HUDEP-2 (cell line): Measurements from ENCODE around the gene CEACAM19.
"Not testable (repeated sequence)": the region's sequence is repeated elsewhere in the genome, so short reads cannot be mapped to it uniquely, and the experiment has no call there.

Experiments
- DNase-seq, 76 experiments: peaks; one replicate each; lab custom pipeline; 2025; ENCODE audit not compliant: unreplicated experiment in 76 of 76; lab: John Stamatoyannopoulos, UW

The CEACAM19 gene

DNA sequence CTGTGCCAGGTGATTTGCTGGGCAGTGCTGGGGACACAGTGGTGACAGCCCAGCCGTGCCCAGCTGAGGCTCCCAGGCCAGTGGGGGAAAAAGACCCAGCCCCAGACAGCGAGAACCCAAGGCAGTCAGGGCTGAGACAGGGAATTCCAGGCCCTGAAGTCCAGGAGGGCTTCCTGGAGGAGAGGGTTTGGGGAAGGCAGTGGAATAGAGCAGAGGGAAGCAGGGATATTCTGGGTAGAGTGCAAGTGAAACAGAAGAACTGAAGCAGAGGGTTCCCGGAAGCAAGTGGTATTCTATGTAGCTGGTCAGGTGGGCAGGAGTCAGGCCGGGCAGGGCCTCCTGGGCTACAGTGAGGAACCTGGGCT is 26.4 kb downstream of the CEACAM19 start:
- no peak for DNase-seq

DNA sequence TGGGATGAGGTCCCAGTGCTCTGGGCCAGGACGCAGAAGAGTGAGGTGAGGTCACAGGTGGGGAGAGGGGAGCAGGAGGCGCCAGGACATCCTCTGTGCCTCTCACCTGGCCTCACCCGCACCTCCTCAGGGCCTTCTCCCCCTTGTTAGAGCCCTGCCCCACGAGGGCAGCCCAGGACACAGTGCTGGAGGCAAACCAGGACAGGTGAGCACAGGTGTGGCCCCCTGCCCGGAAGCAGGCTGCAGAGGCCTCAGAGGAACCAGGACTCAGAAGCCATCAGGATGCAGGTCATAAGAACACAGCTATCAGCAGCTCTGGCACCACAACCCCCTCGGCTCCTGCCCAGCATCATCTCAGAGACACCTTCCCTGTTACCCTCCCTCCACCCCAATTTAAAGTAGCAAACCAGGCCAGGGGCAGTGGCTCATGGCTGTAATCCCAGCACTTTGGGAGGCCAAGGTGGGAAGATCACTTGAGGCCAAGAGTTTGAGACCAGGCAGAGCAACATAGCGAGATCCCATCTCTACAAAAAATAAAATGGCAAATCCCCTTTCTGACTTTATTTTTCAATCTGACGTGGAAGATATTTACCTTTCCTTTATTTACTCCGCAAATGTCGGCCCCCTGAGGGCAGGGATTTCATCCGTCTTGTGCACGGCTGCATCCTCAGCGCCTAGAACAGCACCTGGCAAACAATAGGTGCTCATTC is 27.4 kb downstream of the CEACAM19 start, which contains the start of gene CEACAM16:
CEACAM16 (plus strand) TSS at position 660 of the 710 bp plus-strand sequence. CDS start 2,306 bp downstream, outside the sequence.
- DNase-seq = no peak

DNA sequence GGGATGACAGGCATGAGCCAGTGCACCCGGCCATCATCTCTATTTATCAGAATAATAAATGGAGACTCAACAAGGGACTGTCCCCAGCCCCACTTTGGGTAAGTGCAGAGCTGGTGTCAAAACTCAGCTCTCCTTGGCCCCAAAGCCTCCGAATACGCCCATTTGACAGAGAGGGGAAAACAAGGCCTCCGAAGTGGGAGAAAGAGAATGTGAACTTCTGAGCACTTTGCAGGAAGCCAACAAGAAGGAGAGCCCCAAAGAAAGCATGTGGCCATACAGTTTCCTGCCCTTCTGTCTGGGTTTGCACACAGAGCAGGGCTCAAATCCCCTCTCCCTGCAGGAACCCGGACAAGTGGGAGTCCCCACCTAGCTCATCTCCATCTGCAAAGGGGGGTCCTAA is 29.3 kb downstream of the CEACAM19 start:
- DNase-seq = no peak

DNA sequence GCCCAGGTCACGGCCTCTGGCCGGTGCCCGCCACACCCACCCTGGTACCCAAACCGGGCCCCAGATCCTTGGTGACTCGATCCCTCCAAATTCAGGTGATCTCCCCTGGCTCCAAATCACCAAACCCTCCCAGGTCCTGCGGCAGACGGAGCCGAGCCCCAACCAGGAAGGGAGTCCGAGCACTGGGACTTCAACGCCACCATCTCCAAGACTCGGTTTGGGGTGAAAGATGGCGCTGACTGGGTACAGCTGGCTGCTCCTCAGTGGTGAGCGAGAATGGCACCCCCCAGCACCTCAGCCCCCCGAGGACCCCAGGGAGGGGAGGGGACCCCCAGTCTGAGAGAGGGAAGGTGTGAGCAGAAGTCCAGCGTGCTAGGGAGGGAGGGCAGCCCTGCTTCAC is 29.9 kb downstream of the CEACAM19 start:
- DNase-seq = no peak

DNA sequence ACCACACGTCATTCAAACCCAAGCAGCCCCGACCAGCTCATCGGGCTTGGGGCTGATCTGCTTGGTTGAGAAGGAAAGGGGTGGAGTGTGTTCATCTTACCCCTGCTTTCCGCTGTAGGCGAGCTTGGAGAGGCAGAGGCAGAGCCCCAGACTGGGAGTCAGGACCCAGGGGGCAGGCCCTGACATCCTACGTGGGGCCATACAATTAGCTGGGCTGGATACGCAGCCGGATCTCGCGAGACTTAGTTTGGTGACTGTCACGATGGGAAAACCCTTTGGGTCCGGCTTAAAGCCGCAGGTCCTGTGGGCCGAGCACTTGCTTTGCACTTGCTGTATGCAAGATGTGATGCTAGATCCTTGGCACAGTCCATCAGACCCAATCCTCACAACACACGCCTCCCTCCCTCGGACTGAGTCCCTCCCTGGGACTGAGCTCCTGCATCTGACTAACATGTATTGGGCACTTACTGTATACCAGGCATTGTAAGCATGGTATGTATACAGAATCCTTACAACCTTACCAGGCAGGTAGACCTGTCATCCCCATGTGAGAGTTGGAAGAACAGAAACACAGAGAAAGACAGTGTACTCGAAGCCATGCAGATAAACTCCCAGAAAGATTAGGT is 31.4 kb downstream of the CEACAM19 start:
- no peak for DNase-seq

DNA sequence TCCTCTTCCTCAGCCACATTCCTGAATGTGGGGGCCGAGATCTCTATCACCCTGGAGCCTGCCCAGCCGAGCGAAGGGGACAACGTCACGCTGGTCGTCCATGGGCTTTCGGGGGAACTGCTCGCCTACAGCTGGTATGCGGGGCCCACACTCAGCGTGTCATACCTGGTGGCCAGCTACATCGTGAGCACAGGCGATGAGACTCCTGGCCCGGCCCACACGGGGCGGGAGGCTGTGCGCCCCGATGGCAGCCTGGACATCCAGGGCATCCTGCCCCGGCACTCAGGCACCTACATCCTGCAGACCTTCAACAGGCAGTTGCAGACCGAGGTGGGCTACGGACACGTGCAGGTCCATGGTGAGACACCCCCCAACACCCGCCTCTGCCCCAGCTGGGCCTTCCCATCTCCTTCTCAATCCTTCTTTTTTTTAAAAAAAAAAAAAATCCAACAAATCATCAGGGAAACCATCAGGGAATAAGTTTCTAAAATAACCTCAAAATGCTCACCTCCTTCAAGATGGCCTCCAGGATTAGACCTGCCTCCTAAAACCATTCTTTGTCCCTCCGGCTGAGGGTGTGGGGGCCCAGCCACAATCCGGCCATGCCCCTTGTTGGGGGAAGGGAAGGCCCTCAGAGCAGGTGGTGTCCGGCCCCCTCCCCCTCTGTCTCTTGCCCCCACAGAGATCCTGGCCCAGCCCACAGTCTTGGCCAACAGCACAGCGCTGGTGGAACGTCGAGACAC is 32.2 kb downstream of the CEACAM19 start:
- DNase-seq = no peak

DNA sequence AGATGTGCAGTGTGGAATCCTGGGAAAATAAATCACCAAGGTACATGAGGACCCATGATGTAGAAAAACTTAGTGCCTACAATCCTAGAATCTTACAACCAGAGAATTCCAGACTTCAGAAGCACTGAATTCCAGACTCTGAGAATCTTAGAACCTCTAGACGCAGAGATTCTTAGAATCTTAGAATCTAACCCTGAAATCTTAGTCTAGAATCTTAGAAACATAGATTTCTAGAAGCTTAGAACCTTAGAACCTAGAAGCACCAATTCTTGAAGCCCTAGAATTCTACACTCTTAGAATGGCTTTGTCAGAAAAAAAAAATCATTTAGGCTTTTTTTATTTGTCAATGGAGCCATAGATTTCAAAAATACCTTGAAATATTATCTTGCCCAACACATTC is 33.7 kb downstream of the CEACAM19 start:
- no peak for DNase-seq

DNA sequence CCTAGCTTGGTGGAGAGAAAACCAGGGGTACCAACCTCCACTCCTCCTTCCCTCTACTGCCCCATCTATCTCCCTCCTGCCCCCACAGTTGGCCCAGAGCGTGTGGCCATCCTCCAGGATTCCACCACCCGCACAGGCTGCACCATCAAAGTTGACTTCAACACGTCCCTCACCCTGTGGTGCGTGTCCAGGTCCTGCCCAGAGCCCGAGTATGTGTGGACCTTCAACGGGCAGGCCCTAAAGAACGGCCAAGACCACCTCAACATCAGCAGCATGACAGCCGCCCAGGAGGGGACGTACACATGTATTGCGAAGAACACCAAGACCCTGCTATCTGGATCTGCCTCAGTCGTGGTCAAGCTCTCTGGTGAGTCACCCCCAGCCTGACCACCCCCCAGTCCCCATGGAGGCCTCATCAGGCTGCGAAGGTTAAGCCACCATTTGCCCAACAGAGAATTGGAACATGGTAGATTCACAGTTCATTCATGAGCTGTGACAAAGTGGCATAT is 34.3 kb downstream of the CEACAM19 start:
- no peak for DNase-seq

DNA sequence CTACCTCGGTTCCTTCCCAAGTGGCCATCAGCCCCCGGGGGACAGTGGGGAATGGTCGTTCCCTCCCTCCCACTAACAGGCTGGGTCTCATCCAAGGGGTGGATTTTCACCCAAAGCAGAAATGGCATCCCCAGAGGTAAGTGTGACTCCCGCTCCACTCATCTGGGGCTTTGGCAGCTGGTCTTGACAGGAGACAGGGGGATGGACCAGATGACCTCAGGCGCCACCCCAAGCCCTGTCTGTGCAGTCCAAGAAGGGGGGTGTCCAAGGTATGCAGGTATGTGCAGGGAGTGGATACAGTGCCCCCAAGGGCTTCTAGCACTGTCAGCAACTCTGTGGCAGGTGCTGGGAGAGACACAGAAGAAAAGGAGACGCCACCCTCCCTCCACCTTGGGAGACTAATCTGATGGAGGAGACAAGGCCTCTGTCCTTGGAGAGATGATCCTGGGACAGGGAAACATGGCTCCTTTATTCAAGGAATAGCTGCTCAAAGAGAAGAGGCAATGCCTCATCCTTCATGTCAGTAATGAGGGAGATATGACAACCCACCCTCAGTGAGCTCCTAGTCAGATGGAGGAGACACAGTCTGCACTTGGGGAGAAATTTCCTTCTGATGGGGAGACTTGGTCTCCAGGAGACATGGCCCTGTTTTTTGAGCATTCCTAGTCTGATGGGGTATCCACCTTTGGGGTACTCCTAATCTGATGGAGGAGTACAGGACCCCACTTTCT is 35.4 kb downstream of the CEACAM19 start:
- DNase-seq = no peak

DNA sequence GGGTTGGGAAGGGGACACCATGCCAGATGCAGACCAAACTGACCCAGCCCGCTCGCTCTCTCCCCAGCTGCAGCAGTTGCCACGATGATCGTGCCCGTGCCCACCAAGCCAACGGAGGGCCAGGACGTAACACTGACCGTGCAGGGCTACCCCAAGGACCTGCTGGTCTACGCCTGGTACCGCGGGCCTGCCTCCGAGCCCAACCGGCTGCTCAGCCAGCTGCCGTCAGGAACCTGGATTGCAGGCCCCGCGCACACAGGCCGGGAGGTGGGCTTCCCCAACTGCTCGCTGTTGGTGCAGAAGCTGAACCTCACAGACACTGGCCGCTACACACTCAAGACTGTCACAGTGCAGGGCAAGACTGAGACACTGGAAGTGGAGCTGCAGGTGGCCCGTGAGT is 36.5 kb downstream of the CEACAM19 start:
- no peak for DNase-seq

DNA sequence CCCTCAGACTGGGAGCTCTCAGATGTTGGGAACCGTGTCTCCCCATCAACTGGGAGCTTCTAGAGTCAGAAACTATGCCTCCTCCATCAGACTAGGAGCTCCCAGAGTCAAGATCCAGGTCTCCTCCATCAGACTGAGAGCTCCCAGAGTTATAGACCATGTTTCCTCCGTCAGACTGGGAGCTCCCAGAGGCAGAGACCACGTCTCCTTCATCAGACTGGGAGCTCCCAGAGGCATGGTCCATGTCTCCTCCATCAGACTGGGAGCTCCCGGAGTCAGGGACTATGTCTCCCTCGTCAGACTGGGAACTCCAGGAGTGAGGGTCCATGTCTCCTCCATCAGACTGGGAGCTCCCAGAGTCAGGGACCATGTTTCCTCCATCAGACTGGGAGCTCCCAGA is 37.7 kb downstream of the CEACAM19 start:
- DNase-seq = no peak

DNA sequence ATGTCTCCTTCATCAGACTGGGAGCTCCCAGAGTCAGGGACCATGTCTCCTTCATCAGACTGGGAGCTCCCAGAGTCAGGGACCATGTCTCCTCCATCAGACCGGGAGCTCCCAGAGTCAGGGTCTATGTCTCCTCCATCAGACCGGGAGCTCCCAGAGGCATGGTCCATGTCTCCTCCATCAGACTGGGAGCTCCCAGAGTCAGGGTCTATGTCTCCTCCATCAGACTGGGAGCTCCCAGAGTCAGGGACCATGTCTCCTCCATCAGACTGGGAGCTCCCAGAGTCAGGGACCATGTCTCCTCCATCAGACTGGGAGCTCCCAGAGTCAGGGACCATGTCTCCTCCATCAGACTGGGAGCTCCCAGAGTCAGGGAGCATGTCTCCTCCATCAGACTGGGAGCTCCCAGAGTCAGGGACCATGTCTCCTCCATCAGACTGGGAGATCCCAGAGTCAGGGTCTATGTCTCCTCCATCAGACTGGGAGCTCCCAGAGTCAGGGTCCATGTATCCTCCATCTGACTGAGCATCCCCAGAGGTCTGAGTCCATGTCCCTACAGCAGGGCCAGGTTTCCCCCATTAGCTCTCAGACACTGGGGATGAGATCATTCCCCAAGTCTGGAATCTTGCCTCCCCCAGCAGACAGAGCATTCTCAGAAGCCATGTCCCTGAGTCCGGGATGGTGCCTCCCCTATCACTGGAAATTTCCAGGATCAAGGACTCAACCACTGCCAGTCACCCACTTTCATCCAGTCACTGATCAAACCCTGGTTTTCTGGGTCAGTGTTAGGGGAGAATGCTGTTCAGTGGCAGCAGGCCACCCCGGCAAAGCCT is 38.4 kb downstream of the CEACAM19 start:
- DNase-seq = not testable (repeated sequence)

DNA sequence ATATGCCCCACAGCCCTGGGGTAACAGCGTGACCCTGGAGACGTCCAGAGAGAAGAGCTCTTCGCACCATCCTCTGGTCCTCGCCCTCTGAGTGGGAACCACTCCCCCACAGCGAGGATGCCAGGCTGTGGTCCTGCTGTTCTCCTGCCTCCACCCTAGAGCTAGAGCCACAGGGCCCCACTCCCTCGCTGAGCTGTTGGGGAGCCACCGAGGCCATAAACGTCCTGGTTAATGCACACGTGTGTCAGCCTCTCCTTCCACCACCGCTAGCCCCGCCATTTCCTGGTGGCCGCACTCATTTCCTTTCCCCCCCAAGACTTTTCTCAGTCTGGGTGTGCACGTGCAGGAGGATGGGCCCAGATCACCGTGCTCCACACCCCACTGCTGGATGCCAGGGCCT is 39.2 kb downstream of the CEACAM19 start:
- DNase-seq = no peak

DNA sequence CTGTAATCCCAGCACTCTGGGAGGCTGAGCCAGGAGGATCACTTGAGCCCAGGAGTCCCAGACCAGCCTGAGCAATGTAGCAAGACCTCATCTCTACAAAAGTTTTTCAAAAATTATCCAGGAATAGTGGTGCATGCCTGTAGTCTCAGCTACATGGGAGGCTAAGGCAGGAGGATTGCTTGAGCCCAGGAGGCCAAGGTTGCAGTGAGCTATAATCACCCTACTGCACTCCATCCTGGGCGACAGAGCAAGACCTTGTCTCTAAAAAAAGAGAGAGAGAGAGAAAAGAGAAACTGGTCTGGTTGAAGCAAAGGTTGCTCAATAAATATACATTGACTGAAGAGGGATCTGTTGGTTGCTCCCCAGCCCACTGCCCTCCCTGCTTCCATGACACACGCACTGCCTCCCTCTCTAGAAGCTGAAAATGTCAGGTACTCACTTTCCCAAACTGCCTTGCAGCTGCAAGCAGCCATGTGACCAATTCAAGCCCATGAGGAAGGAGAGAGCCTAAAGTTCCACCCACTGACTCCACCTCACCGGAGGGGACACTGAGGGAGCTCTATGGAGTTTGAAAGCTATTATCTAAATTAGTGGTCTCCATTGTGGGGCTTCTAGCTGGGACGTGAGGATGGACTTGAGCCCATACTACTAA is 41.7 kb downstream of the CEACAM19 start:
- no peak for DNase-seq

DNA sequence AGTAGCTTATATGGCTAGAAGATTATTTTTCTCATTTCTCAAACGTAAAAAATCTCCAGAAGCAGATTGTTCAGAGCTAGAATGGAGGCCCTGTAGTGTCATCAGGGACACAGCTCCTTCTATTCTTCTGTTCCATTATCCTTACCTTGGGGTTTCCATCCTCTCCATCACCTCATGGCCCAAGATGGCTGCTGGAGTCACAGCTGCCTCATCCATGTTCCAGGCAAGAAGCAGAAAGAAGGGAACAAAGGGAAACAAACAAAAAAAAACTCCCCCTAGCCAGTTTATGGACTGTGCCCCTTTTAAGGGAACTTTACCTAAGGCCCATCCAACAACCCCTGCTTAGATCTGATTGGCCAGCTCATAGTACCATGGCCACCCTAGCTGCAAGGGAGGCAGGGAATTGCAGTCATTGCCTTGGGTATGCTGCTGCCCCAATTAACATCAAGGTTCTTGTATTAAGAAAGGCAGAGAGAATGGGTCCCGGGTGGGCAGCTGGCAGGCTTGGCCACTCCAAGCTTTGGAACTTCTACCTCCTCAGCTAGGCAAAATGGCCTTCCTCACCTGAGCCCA is 43.4 kb downstream of the CEACAM19 start:
- DNase-seq = no peak

DNA sequence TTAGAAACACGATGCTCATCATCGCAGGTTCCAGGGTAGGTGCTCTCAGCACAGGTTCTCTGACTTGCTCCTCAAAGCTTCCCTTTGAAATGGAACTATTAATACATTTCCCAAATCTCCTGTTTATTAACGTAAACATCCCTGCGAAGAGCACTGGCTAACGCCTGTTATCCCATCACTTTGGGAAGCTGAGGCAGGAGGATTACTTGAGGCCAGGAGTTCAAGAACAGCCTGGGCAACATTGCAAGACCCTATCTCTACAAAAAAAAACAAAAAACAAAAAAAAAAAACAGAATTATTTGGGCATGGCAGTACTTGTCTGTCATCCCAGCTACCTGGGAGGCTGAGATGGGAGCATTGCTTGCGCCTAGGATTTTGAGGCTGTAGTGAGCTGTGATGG is 46.3 kb downstream of the CEACAM19 start:
- no peak for DNase-seq

DNA sequence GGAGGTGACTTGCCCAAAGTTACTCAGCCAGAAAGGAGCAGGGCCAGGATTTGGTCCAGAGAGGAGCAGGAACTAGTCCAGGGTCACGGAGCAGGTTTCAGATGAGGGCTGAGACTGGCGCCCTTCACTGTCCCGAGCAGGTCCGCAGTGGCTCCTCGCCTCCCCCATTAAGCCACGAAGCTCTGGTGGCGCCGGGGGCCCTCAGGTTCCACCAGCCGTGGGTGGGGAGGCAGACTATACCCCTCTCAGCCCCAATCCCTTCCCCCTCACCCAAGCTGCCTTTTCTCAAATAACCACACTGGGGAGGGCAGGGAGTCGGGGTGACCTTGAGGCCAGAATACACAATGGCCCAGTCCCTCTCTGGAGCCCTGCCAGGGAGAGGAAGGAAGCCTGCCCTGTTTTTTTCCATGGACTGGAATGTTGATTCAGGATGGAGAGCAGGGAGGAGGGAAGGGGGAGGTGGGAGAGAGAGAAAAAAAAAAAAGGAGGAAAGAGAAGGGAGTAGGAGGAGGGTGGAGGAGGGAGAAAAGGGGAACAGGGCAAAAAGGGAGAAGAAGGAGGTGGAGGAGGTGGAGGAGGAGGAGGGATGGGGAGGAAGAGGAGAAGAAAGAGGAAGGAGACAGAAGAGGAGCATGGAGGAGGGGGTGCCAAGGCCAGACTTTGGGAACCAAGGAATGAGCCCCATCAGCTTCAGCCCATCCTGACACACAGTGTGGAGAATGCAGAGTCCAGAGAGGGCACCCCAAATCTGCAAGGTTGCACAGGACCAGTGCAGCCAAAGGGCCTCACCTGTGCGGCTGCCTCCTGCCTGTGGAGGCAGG is 47.4 kb downstream of the CEACAM19 start:
- no peak for DNase-seq

DNA sequence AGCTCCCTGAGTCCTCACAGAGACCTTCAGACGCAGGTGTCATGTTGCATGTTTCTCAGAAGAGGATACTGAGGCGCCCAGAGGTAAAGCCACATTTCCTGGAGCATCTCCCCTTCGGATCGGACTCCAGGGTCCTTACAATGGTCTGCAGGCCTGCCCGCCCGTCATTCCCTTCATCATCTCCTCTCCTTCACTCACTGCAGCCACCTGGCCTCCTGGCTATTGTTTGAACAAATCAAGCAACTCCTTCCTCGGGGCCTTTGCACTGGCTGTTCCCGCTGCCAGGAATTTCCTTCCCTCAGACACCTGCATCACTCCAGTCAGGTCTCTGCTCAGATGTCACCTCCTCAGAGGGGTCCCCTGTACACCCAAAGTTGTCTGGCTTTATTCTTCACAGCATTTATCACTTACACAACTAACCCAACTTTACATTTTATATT is 48.0 kb downstream of the CEACAM19 start:
- no peak for DNase-seq
